Neuronal stem cell (in vitro differentiated cells): Measurements from ENCODE around the gene RBM7.
A peak's percentile ranks its signal among the peaks of the same experiment; 100 is the strongest.

Experiments
- DNase-seq: peaks from one replicate; pipeline ENCODE4 v3.0.0-alpha.2; 2013; ENCODE audit warnings: low spot score
- H2AFZ ChIP-seq: one replicate; pipeline ENCODE4 v1.6.1; 2013; ENCODE audit warnings: mild to moderate bottlenecking, low read length, inconsistent platforms
- H2AK5ac ChIP-seq: 2 replicates; pipeline ENCODE4 v1.6.1; 2013; ENCODE audit warnings: low read depth, mild to moderate bottlenecking, inconsistent platforms, low read length, moderate library complexity, mixed read lengths
- H2BK120ac ChIP-seq: 2 replicates; pipeline ENCODE4 v1.6.1; 2013; ENCODE audit warnings: low read depth, mild to moderate bottlenecking, inconsistent platforms, low read length, moderate library complexity, mixed read lengths
- H2BK12ac ChIP-seq: one replicate; pipeline ENCODE4 v1.6.1; 2013; ENCODE audit warnings: low read length, inconsistent platforms
- H2BK15ac ChIP-seq: 2 replicates; pipeline ENCODE4 v1.6.1; 2013; ENCODE audit warnings: mild to moderate bottlenecking, low read length, inconsistent platforms, mixed read lengths
- H2BK5ac ChIP-seq: one replicate; pipeline ENCODE4 v1.6.1; 2013; ENCODE audit warnings: inconsistent platforms, mild to moderate bottlenecking, low read length, moderate library complexity
- H3K14ac ChIP-seq: one replicate; pipeline ENCODE4 v1.6.1; 2013; ENCODE audit warnings: low read length, inconsistent platforms
- H3K18ac ChIP-seq: 2 replicates; pipeline ENCODE4 v1.6.1; 2013; ENCODE audit warnings: low read length, inconsistent platforms
- H3K23ac ChIP-seq: 2 replicates; pipeline ENCODE4 v1.6.1; 2013; ENCODE audit warnings: low read depth, mild to moderate bottlenecking, mixed read lengths, low read length, inconsistent platforms; ENCODE audit not compliant: poor library complexity
- H3K27ac ChIP-seq: replicated peaks from 3 replicates; pipeline ENCODE4 v1.5.1; 2013; ENCODE audit warnings: low read length, inconsistent platforms
- H3K27me3 ChIP-seq, 3 experiments: 2 replicates each; pipeline ENCODE4 v1.6.1; 2013; ENCODE audit warnings: low read length in 3 of 3, mild to moderate bottlenecking in 2 of 3, inconsistent platforms in 1 of 3, low read depth in 1 of 3, mixed read lengths in 1 of 3, moderate library complexity in 1 of 3; ENCODE audit not compliant: control insufficient read depth in 3 of 3, insufficient read depth in 3 of 3
- H3K36me3 ChIP-seq, 2 donors: replicated peaks in 1 of 2; 2 replicates each; pipeline ENCODE4 v1.6.1; 2013; ENCODE audit warnings: low read length in 2 of 2; ENCODE audit not compliant: control insufficient read depth in 2 of 2, insufficient read depth in 2 of 2
- H3K4ac ChIP-seq: 2 replicates; pipeline ENCODE4 v1.6.1; 2013; ENCODE audit warnings: inconsistent platforms, mild to moderate bottlenecking, low read length, moderate library complexity
- H3K4me1 ChIP-seq, 2 donors: 1 replicate in 1 of 2; 2 replicates in 1 of 2; pipeline ENCODE4 v1.6.1; 2013; ENCODE audit warnings: low read length in 2 of 2, low read depth in 1 of 2; ENCODE audit not compliant: control insufficient read depth in 2 of 2, insufficient read depth in 1 of 2
- H3K4me2 ChIP-seq: one replicate; pipeline ENCODE4 v1.6.1; 2013; ENCODE audit warnings: mild to moderate bottlenecking, low read length, inconsistent platforms; ENCODE audit not compliant: insufficient read depth, poor library complexity, severe bottlenecking
- H3K4me3 ChIP-seq, 2 donors: 2 replicates each; pipeline ENCODE4 v1.5.1; 2013; ENCODE audit warnings: low read length in 2 of 2, mild to moderate bottlenecking in 2 of 2, inconsistent platforms in 1 of 2, moderate library complexity in 1 of 2
- H3K79me1 ChIP-seq: one replicate; pipeline ENCODE4 v1.6.1; 2013; ENCODE audit warnings: low read depth, mild to moderate bottlenecking, inconsistent platforms, low read length, moderate library complexity
- H3K9ac ChIP-seq: one replicate; pipeline ENCODE4 v1.6.1; 2013; ENCODE audit warnings: mild to moderate bottlenecking, low read depth, low read length, inconsistent platforms; ENCODE audit not compliant: poor library complexity
- H3K9me3 ChIP-seq, 2 donors: replicated peaks in 1 of 2; 2 replicates each; pipeline versions ENCODE3 to v1.6.1; 2013; ENCODE audit warnings: low read length in 2 of 2, mild to moderate bottlenecking in 2 of 2, inconsistent platforms in 1 of 2, low read depth in 1 of 2, mixed read lengths in 1 of 2, moderate library complexity in 1 of 2; ENCODE audit not compliant: control insufficient read depth in 2 of 2, insufficient read depth in 1 of 2
- H4K8ac ChIP-seq: one replicate; pipeline ENCODE4 v1.6.1; 2013; ENCODE audit warnings: low read depth, mild to moderate bottlenecking, inconsistent platforms, low read length, moderate library complexity
- H4K91ac ChIP-seq: one replicate; pipeline ENCODE4 v1.6.1; 2013; ENCODE audit warnings: low read length, low read depth, mild to moderate bottlenecking, inconsistent platforms; ENCODE audit not compliant: poor library complexity
- WGBS, 2 donors: extraction: QIAGEN DNeasy Blood & Tissue Kit; methylation state at CpG; one replicate each; pipeline ENCODE4 v1.1.7; 2013; ENCODE audit warnings: missing lambda C conversion rate in 2 of 2, mixed read lengths in 1 of 2; ENCODE audit not compliant: insufficient read length in 2 of 2, insufficient replicate concordance in 1 of 2; ENCODE audit errors: extremely low coverage in 2 of 2; 5-methylcytosine and 5-hydroxymethylcytosine counted together

Gene RBM7

DNA sequence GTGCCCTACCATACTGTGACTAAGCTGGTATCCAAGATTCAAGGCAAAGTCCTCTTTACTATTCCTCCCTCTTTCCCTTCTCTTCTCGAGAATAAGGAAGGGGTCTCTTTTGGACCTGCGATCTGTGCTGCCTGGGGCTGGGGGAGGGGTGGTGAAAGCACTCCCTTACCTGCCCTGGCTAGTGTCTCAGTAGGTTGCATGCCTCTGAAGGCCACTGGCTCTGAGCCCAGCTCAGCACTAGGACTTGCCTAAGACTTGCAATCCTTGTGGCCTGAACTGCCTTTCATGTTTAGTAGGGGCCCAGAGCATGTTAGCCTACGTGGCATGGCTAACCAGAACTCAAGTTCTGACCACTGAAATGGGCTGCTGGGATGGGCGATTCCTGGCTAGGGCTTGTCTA, 25.8 kb downstream of the RBM7 start:
- Histone ChIP-seq H3K4me1 (no peaks in the 10 kb centered on the region), H3K27me3 (no peaks in the 10 kb centered on the region), H3K27ac (no peak overlapping the region), H2AFZ (no peak overlapping the region), H3K4me2 (no peak overlapping the region), H2BK120ac (no peak overlapping the region), H3K18ac (no peak overlapping the region), H4K91ac (peak overlapping the region; percentile 56), H3K4me3 (no peak overlapping the region), H3K79me1 (no peaks in the 10 kb centered on the region), H3K23ac (no peak overlapping the region), H3K9me3 (peaks cover 0 to 1% of the 10 kb centered on the region in 2 donors), H2BK15ac (no peak overlapping the region), H2BK5ac (no peak overlapping the region), H4K8ac (no peak overlapping the region), H2AK5ac (no peak overlapping the region), H3K14ac (no peak overlapping the region), H2BK12ac (no peak overlapping the region), H3K4ac (no peak overlapping the region), H3K36me3 (no peaks in the 10 kb centered on the region), H3K9ac (no peak overlapping the region)
- no peak for DNase-seq
- no CpG with 5 or more reads among the region's 4 CpGs for WGBS, 2 donors

DNA sequence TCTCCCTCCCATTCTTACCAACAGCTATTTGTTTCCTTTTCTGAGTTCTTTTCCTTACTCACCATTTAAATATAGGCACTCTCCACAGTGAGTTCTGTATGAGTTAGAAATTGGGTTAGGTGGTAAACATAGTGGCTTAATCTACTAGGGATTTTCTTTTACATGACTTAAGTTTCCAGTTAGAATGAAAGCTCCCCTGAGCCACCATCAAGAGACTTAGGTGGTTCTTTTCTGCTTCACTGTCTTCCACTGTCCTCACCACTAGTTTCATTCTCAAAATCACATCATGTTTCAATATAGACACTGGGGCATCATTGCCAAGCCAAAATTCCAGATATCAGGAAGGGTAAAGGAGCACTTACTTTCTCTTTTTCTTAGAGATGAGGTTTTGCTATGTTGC, 29.8 kb downstream of the RBM7 start:
- no peak overlapping the region for H3K27ac ChIP-seq

DNA sequence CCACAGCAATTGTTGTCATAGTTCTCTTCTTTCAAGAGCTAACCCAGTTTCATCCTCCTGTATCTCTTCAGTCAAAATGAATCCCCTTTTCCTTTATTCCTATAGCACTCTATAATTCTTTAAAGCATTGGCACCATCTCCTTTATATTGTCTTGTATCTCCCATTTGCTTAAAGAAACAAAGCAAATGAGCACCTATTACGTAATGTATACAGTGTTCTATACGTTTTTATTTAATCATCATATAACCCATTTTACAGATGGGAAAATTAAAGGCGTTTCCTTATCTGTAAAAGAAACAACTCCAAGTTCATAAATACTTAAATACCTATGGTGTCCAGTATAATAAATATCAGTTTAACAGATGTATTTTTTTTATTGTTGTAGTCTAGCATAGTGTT, 32.4 kb downstream of the RBM7 start:
- H3K27me3 ChIP-seq: no peaks in the 10 kb centered on the region
- H2BK120ac ChIP-seq: no peak overlapping the region
- no peak overlapping the region for H3K27ac ChIP-seq
- H3K18ac ChIP-seq: no peak overlapping the region
- no peak overlapping the region for H3K14ac ChIP-seq
- no peak for DNase-seq
- H4K91ac ChIP-seq: no peak overlapping the region
- H3K9me3 ChIP-seq: no peaks in the 10 kb centered on the region
- no peak overlapping the region for H3K23ac ChIP-seq
- no peak overlapping the region for H3K4me2 ChIP-seq
- no peak overlapping the region for H3K9ac ChIP-seq
- no peak overlapping the region for H2BK12ac ChIP-seq
- H3K4me1 ChIP-seq: no peaks in the 10 kb centered on the region
- H3K79me1 ChIP-seq: no peaks in the 10 kb centered on the region
- no peak overlapping the region for H2AFZ ChIP-seq
- H2AK5ac ChIP-seq: no peak overlapping the region
- no peak overlapping the region for H2BK5ac ChIP-seq
- H3K4ac ChIP-seq: no peak overlapping the region
- no CpG with 5 or more reads among the region's 3 CpGs for WGBS, 2 donors
- no peak overlapping the region for H3K4me3 ChIP-seq
- no peaks in the 10 kb centered on the region for H3K36me3 ChIP-seq
- H4K8ac ChIP-seq: no peak overlapping the region
- no peak overlapping the region for H2BK15ac ChIP-seq

More for the DNA sequence above, 29.8 kb downstream of the RBM7 start:
- H4K91ac ChIP-seq: no peak overlapping the region
- no peak overlapping the region for H4K8ac ChIP-seq
- no peak overlapping the region for H3K4ac ChIP-seq
- H3K4me1 ChIP-seq: no peaks in the 10 kb centered on the region
- no peak overlapping the region for H3K4me2 ChIP-seq
- H3K23ac ChIP-seq: no peak overlapping the region
- DNase-seq: no peak
- H3K79me1 ChIP-seq: no peaks in the 10 kb centered on the region
- H3K4me3 ChIP-seq: no peak overlapping the region
- H3K9me3 ChIP-seq: no peaks in the 10 kb centered on the region
- no peak overlapping the region for H2BK120ac ChIP-seq
- H2AFZ ChIP-seq: no peak overlapping the region
- H3K14ac ChIP-seq: no peak overlapping the region
- no peak overlapping the region for H2BK15ac ChIP-seq
- H3K27me3 ChIP-seq: no peaks in the 10 kb centered on the region
- no peak overlapping the region for H2BK5ac ChIP-seq
- no peak overlapping the region for H3K18ac ChIP-seq
- H3K9ac ChIP-seq: no peak overlapping the region
- no peaks in the 10 kb centered on the region for H3K36me3 ChIP-seq
- no peak overlapping the region for H2BK12ac ChIP-seq
- H2AK5ac ChIP-seq: no peak overlapping the region

DNA sequence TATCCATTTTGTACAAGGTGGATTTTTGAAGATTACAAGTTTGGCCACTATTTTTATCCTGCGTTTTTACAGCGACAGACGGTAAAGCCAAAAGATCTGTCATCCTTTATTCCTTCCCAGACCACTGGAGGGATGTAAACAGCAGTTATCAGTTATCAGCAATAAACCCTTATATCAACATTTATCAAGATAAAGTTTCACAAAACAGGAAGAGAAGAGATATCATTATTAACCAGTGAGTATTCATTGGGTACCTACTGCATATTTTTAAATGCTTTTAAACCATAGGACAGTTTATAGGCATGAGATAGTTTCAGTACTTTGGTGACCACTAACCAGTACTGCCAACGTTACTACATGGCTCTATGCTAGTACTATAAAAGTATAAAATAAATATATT, 32.9 kb downstream of the RBM7 start:
- Histone ChIP-seq H2AFZ (no peak overlapping the region), H4K91ac (no peak overlapping the region), H2BK5ac (no peak overlapping the region), H3K4ac (no peak overlapping the region), H3K27ac (no peak overlapping the region), H2AK5ac (no peak overlapping the region), H3K9me3 (no peaks in the 10 kb centered on the region), H3K36me3 (no peaks in the 10 kb centered on the region), H3K27me3 (no peaks in the 10 kb centered on the region), H3K23ac (no peak overlapping the region), H2BK12ac (no peak overlapping the region), H3K79me1 (no peaks in the 10 kb centered on the region), H3K4me3 (no peak overlapping the region), H3K4me1 (no peaks in the 10 kb centered on the region), H2BK120ac (no peak overlapping the region), H3K4me2 (no peak overlapping the region), H3K14ac (no peak overlapping the region), H2BK15ac (no peak overlapping the region), H3K18ac (no peak overlapping the region), H4K8ac (no peak overlapping the region), H3K9ac (no peak overlapping the region)
- DNase-seq: no peak
- no CpG with 5 or more reads among the region's 4 CpGs for WGBS, 2 donors
